ENCODE data around the gene GNS. TPM values are rescaled to one million over a fixed set of nuclear protein-coding genes. Genes with fewer than 3 reads are reported as not detected.
"Not testable (repeated sequence)": the region's sequence is repeated elsewhere in the genome, so short reads cannot be mapped to it uniquely, and the experiment has no call there.

Gene GNS
- total RNA-seq, 1 experiment from 2014 or later = 139 TPM

- DNase-seq (ENCODE audit: low spot score) = no peak
These were observed 63.0 kb downstream of the GNS start for GRCh38 chr12:64696080-64696741.

GRCh38 chr12:64695550-64695949, 63.7 kb downstream of the GNS start:
- DNase-seq (ENCODE audit: low spot score) = no peak

- DNase-seq (ENCODE audit: low spot score) = no peak
These were observed 64.8 kb downstream of the GNS start for GRCh38 chr12:64694130-64695040.

GRCh38 chr12:64691795-64692583, 67.2 kb downstream of the GNS start:
- DNase-seq (ENCODE audit: low spot score) = no peak

GRCh38 chr12:64691227-64691794, 67.9 kb downstream of the GNS start:
- no peak for DNase-seq (ENCODE audit: low spot score)

- not testable (repeated sequence) for DNase-seq (ENCODE audit: low spot score)
These were observed 69.0 kb downstream of the GNS start for GRCh38 chr12:64690236-64690635.

GRCh38 chr12:64688715-64689114, 70.5 kb downstream of the GNS start:
- DNase-seq (ENCODE audit: low spot score) = no peak

- DNase-seq (ENCODE audit: low spot score) = no peak
These were observed 71.0 kb downstream of the GNS start for GRCh38 chr12:64688219-64688618.

- no peak for DNase-seq (ENCODE audit: low spot score)
These were observed 71.4 kb downstream of the GNS start for GRCh38 chr12:64687816-64688215.

GRCh38 chr12:64685605-64686004, 73.6 kb downstream of the GNS start:
- no peak for DNase-seq (ENCODE audit: low spot score)

GRCh38 chr12:64685050-64685449, 74.2 kb downstream of the GNS start:
- no peak for DNase-seq (ENCODE audit: low spot score)

GRCh38 chr12:64683816-64684543, 75.2 kb downstream of the GNS start:
- DNase-seq (ENCODE audit: low spot score) = no peak

- peak; percentile 67 for DNase-seq (ENCODE audit: low spot score)
These were observed 76.5 kb downstream of the GNS start for GRCh38 chr12:64682572-64683277.

- no peak for DNase-seq (ENCODE audit: low spot score)
These were observed 77.8 kb downstream of the GNS start for GRCh38 chr12:64681200-64682052.

- peak; percentile 55 for DNase-seq (ENCODE audit: low spot score)
These were observed 79.0 kb downstream of the GNS start for GRCh38 chr12:64680235-64680634.

GRCh38 chr12:64679487-64680001, 79.7 kb downstream of the GNS start:
- DNase-seq (ENCODE audit: low spot score) = peak; percentile 87

- no peak for DNase-seq (ENCODE audit: low spot score)
These were observed 80.4 kb downstream of the GNS start for GRCh38 chr12:64678835-64679234.

- DNase-seq (ENCODE audit: low spot score) = no peak
These were observed 81.0 kb downstream of the GNS start for GRCh38 chr12:64678248-64678647.

GRCh38 chr12:64675795-64676194, 83.4 kb downstream of the GNS start:
- DNase-seq (ENCODE audit: low spot score) = peak; percentile 93

All from A172 (cell line).